Small intestine (tissue), 7 donors: ENCODE measurements around the gene RNF40. TPM values are rescaled to one million over a fixed set of nuclear protein-coding genes. Genes with fewer than 3 reads are reported as not detected.

Source experiments
- DNase-seq, 2 donors: peaks; one replicate each; pipeline versions ENCODE4 v3.0.0 to v3.0.0-alpha.2; 2013
- FAIRE-seq: peaks from 2 replicates; lab custom pipeline; 2012; peaks lifted over from hg19 to GRCh38; lab: Jason Lieb, UNC
- H3K27ac ChIP-seq, 3 donors: one replicate each; pipeline ENCODE4 v1.5.1; 2013; ENCODE audit warnings: low read length in 2 of 3, mild to moderate bottlenecking in 2 of 3, control low read depth in 1 of 3, inconsistent platforms in 1 of 3, low read depth in 1 of 3, moderate library complexity in 1 of 3
- H3K27me3 ChIP-seq, 3 donors: one replicate each; pipeline ENCODE4 v1.6.1; 2013; ENCODE audit warnings: low read length in 3 of 3, inconsistent platforms in 1 of 3; ENCODE audit not compliant: control insufficient read depth in 3 of 3, insufficient read depth in 3 of 3
- H3K36me3 ChIP-seq, 3 donors: one replicate each; pipeline ENCODE4 v1.6.1; 2013; ENCODE audit warnings: low read length in 3 of 3, inconsistent platforms in 1 of 3, low read depth in 1 of 3, mild to moderate bottlenecking in 1 of 3, moderate library complexity in 1 of 3; ENCODE audit not compliant: control insufficient read depth in 3 of 3, insufficient read depth in 2 of 3
- H3K4me1 ChIP-seq, 3 donors: one replicate each; pipeline ENCODE4 v1.6.1; 2013; ENCODE audit warnings: low read length in 2 of 3, inconsistent platforms in 1 of 3, low read depth in 1 of 3, mild to moderate bottlenecking in 1 of 3, moderate library complexity in 1 of 3; ENCODE audit not compliant: control insufficient read depth in 3 of 3, insufficient read depth in 2 of 3
- H3K4me3 ChIP-seq, 3 donors: one replicate each; pipeline ENCODE4 v1.5.1; 2013; ENCODE audit warnings: low read length in 3 of 3, control low read depth in 1 of 3, inconsistent platforms in 1 of 3, low read depth in 1 of 3, mild to moderate bottlenecking in 1 of 3, moderate library complexity in 1 of 3
- H3K9me3 ChIP-seq, 2 donors: one replicate each; pipeline ENCODE4 v1.6.1; 2013; ENCODE audit warnings: low read depth in 1 of 2, low read length in 1 of 2; ENCODE audit not compliant: control insufficient read depth in 2 of 2, insufficient read depth in 1 of 2
- WGBS, 3 donors: extraction: QIAGEN DNeasy Blood & Tissue Kit; methylation state at CpG; one replicate each; pipeline ENCODE4 v1.1.7; 2013; 5-methylcytosine and 5-hydroxymethylcytosine counted together
- polyA plus RNA-seq, 4 donors: library from polyadenylated mRNA; stranded (reverse) in 3 of 4; unstranded in 1 of 4; fragments of 200-250 nt in 3 of 4; fragments of 120-200 nt in 1 of 4; gene quantifications; one replicate each; pipeline versions ENCODE4 v1.2.1 to v1.2.3, GENCODE V29; 2013
- donor health status: healthy with polysubstance abuse.
- donor health status: control.
- donor health status: control.
- donor health status: Bipolar disorder and iron deficiency.
- donor health status: healthy.

Gene RNF40
- polyA plus RNA-seq, 4 donors, result 55.9 to 84.9 (median 58.1) TPM

DNA sequence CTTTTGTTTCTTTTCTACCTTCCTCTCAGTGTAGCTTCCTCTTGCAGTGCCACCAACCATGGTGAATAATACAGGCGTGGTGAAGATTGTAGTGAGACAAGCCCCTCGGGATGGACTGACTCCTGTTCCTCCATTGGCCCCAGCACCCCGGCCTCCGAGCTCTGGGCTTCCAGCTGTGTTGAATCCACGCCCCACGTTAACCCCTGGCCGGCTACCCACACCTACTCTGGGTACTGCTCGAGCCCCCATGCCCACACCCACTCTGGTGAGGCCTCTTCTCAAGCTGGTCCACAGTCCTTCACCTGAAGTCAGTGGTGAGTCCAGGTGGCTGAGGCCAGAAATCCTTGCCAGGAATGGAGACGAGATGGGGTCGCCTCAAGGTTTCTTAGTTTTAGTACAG, 39.2 kb upstream of the RNF40 start:
- FAIRE-seq (no peak), DNase-seq (no peak)
- Histone ChIP-seq H3K27me3 (no peaks in the 10 kb centered on the region), H3K27ac (no peak overlapping the region), H3K36me3 (peaks cover 43 to 88% (median 57%) of the 10 kb centered on the region in 3 donors), H3K9me3 (no peaks in the 10 kb centered on the region), H3K4me1 (peaks cover 0 to 8% (median 0%) of the 10 kb centered on the region in 3 donors), H3K4me3 (no peak overlapping the region)
- 88 to 95% (median 91%) methylated on average over 10 of the region's 10 CpGs for WGBS, 3 donors

DNA sequence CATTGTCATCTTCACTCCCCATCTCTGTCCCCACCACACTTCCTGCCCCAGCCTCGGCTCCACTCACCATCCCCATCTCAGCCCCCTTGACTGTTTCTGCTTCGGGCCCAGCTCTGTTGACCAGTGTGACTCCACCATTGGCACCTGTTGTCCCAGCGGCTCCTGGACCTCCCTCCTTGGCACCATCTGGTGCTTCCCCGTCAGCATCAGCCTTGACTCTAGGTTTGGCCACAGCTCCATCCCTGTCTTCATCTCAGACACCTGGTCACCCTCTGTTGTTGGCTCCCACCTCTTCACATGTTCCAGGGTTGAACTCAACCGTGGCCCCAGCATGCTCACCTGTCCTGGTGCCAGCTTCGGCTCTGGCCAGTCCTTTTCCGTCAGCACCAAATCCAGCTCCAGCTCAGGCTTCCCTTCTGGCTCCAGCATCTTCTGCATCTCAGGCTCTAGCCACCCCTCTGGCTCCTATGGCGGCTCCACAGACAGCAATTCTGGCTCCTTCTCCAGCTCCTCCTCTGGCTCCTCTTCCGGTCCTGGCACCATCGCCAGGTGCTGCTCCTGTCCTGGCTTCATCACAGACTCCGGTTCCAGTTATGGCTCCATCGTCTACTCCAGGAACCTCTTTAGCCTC, 38.3 kb upstream of the RNF40 start:
- Histone ChIP-seq H3K36me3 (peaks cover 42 to 83% (median 55%) of the 10 kb centered on the region in 3 donors), H3K27ac (no peak overlapping the region), H3K9me3 (no peaks in the 10 kb centered on the region), H3K4me3 (no peak overlapping the region), H3K4me1 (peaks cover 0 to 11% (median 0%) of the 10 kb centered on the region in 3 donors), H3K27me3 (no peaks in the 10 kb centered on the region)
- 90 to 95% (median 93%) methylated on average over 12 of the region's 12 CpGs for WGBS, 3 donors
- no peak for DNase-seq
- no peak for FAIRE-seq

DNA sequence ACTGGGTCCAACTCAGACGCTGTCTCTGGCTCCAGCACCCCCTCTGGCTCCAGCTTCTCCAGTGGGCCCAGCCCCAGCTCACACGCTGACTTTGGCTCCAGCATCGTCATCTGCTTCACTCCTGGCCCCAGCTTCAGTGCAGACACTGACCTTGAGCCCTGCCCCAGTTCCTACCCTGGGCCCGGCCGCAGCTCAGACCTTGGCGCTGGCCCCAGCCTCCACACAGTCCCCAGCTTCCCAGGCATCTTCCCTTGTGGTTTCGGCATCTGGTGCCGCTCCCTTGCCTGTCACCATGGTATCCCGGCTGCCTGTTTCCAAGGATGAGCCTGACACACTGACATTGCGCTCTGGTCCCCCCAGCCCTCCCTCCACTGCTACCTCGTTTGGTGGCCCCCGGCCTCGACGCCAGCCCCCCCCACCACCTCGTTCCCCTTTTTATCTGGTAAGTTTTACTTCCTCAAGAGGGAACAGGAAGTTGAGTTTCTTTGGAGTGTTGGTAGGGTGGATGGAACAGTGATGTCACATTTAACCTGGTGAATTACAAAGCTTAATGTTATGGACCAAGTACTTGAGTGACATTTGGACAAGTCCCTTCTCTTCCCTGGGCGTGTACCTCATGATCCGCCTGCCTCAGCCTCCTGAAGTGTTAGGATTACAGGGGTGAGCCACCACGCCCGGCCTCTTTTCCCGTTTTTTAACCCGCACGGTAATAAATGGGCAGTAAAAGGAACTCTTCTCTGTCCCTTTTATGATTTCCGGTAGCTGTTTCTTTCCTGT, 37.3 kb upstream of the RNF40 start:
- H3K36me3 ChIP-seq, result peaks cover 38 to 84% (median 55%) of the 10 kb centered on the region in 3 donors
- H3K27me3 ChIP-seq, result no peaks in the 10 kb centered on the region
- H3K27ac ChIP-seq, result peak overlapping the region in 1 of 3 donors; percentile 81
- H3K4me3 ChIP-seq, result no peak overlapping the region
- FAIRE-seq, result no peak
- H3K9me3 ChIP-seq, result no peaks in the 10 kb centered on the region
- peak in 1 of 2 donors; percentile 51 for DNase-seq
- 36 to 68% (median 50%) methylated on average over 23 of the region's 23 CpGs for WGBS, 3 donors
- peaks cover 0 to 17% (median 0%) of the 10 kb centered on the region in 3 donors for H3K4me1 ChIP-seq

DNA sequence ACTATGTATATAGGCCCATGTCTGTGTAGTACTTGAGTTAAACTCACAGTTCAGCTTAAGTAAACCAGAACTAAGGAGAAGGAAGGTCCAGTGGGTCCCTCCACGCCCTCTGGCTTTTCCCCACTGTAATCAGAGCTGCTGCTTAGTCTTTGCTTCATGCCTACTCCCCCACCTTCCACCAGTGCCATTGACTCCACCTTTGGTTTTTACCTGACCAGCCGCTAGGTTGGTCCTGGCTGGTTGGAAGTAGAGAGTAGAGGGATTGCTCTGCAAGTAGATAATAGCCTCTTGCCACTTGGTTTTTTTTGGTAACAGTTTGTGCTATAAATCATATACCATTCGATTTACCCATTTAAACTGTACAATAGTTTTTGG, 36.7 kb upstream of the RNF40 start:
- Histone ChIP-seq H3K4me3 (no peak overlapping the region), H3K36me3 (peaks cover 33 to 81% (median 52%) of the 10 kb centered on the region in 3 donors), H3K9me3 (no peaks in the 10 kb centered on the region), H3K27ac (peak overlapping the region in 2 of 3 donors; percentile 4 to 81), H3K27me3 (no peaks in the 10 kb centered on the region), H3K4me1 (peaks cover 0 to 19% (median 0%) of the 10 kb centered on the region in 3 donors)
- no peak for DNase-seq
- 67 to 80% (median 72%) methylated on average over 3 of the region's 3 CpGs for WGBS, 3 donors
- no peak for FAIRE-seq

DNA sequence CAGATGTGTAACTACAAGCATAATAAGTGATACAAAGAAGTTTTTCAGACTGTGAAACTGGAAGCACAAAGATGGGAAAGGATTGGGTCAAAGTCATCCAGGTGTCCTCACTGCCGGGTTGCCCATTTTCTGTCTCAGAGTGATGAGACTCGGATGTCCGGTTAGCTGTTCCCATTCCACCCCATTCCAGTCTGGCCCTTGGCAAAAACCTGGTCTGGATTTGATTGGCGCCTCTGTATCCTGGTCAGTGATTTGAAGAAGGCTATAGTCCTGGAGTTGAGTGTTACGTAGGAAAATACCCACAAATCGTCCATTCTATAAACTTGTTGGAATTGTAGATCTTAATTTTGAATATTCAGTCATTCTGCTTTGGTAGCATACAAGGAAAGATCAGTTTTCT, 33.8 kb upstream of the RNF40 start:
- Histone ChIP-seq H3K36me3 (peaks cover 17 to 74% (median 34%) of the 10 kb centered on the region in 3 donors), H3K4me1 (peaks cover 0 to 19% (median 0%) of the 10 kb centered on the region in 3 donors), H3K4me3 (no peak overlapping the region), H3K27me3 (no peaks in the 10 kb centered on the region), H3K9me3 (no peaks in the 10 kb centered on the region), H3K27ac (no peak overlapping the region)
- WGBS, 3 donors, result 84 to 91% (median 90%) methylated on average over 6 of the region's 6 CpGs
- no peak for FAIRE-seq
- no peak for DNase-seq

DNA sequence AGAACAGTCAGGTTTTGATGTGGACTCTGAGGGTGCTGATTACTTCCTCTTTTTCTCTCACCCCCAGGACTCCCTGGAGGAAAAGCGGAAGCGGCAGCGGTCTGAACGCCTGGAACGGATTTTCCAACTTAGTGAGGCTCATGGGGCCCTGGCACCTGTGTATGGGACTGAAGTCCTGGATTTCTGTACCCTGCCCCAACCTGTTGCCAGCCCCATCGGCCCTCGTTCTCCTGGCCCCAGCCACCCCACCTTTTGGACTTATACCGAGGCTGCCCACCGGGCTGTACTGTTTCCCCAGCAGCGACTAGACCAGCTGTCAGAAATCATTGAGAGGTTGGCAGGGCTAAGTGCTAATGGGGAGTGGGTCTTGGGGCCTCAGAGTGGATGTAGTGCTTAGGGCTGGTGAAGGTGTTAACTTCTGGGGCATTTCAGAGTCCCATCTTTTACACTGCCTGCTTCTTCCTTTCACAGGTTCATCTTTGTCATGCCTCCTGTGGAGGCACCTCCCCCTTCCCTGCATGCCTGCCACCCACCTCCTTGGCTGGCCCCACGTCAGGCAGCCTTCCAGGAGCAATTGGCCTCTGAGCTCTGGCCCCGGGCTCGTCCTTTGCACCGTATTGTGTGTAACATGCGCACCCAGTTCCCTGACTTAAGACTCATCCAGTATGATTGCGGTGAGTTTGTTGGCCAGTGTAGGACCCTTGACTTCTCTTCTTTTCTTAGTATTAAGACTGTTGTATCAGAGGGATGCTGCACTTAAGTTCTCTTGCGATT, 33.0 kb upstream of the RNF40 start:
- Histone ChIP-seq H3K27me3 (no peaks in the 10 kb centered on the region), H3K27ac (peak overlapping the region; percentile 31 to 53 (median 47)), H3K9me3 (no peaks in the 10 kb centered on the region), H3K36me3 (peaks cover 21 to 74% (median 33%) of the 10 kb centered on the region in 3 donors), H3K4me3 (no peak overlapping the region), H3K4me1 (peaks cover 0 to 19% (median 0%) of the 10 kb centered on the region in 3 donors)
- 27 to 66% (median 50%) methylated on average over 17 of the region's 17 CpGs for WGBS, 3 donors
- peak; percentile 83 to 90 for DNase-seq
- no peak for FAIRE-seq

DNA sequence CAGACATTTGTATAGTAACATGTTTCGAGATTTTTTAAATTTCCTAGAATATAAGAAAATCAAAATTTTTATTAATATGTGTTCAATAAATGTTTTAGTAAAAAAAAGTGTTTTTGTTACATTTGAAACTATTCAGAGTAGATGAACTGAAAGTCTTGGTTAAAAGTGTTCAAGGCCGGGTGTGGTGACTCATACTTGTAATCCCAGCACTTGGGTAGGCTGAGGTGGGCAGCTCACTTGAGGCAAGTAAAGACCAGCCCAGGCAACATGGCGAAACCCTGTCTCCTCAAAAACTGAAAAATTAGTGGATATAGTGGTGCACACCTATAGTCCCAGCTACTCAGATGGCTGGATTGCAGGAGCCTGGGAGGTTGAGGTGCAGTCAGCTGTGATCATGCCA, 30.7 kb upstream of the RNF40 start:
- Histone ChIP-seq H3K27ac (no peak overlapping the region), H3K4me1 (peaks cover 0 to 12% (median 0%) of the 10 kb centered on the region in 3 donors), H3K27me3 (no peaks in the 10 kb centered on the region), H3K9me3 (no peaks in the 10 kb centered on the region), H3K36me3 (peaks cover 19 to 72% (median 30%) of the 10 kb centered on the region in 3 donors), H3K4me3 (no peak overlapping the region)
- no peak for DNase-seq
- no peak for FAIRE-seq
- 88 to 94% (median 88%) methylated on average over 3 of the region's 3 CpGs for WGBS, 3 donors
